ENCODE measurements around the gene SAMD1.

GRCh38 chr19:14139944-14140343 is 49.4 kb upstream of the SAMD1 start:
- no peak for TF ChIP-seq POLR2A (IDR thresholded peaks at IDR 0.05)
- no peak for TF ChIP-seq CTCF (IDR thresholded peaks at IDR 0.05)
- no peak for TF ChIP-seq POLR2AphosphoS5 (IDR thresholded peaks at IDR 0.05)
- no peak for TF ChIP-seq EP300 (IDR thresholded peaks at IDR 0.05)

All from sigmoid colon (tissue), 4 donors.